ENCODE measurements around the gene LARP1. TPM values are rescaled to one million over a fixed set of nuclear protein-coding genes. Genes with fewer than 3 reads are reported as not detected.

Gene LARP1
- 63.9 and 123 TPM in 2 replicates for total RNA-seq (2014; rRNA removed)
- percentile 82 among the genes with signal in this experiment for Bru-seq, nascent RNA
- percentile 91 among the genes with signal in this experiment for BruChase-seq, experiment 1, labeled RNA remaining after a 6-hour chase
- BruChase-seq, experiment 2, labeled RNA remaining after a 2-hour chase, result percentile 87 among the genes with signal in this experiment
- long read RNA-seq, partial matches to known transcripts, result 70 of 234 reads
- long read RNA-seq, other reads (novel, unspliced or antisense), result 164 of 234 reads

DNA sequence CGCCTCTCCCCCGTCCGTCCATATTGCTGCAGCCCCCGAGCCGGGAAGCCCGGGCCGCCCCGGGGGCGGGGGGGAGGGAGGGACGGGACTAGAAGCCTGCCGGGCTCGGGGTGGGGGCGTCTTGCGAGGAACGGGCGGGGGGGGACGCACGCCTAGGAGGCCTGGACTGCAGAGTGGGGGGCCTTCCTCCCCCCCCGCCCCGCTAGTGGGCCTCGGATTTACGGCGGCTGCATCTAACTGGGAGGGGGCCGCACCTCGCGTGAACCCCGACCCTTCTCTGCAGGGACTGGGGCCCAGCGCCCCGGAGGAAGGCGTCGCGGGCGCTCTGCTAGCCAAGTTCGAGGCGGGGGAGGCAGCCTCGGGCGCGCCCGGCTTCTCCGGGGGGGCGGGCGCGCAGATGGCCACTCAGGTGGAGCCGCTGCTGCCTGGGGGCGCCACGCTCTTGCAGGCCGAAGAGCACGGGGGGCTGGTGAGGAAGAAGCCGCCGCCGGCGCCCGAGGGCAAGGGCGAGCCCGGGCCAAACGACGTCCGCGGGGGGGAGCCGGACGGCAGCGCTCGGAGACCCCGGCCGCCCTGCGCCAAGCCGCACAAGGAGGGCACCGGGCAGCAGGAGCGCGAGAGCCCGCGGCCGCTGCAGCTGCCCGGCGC is at the start of gene LARP1:
Gene LARP1 (plus strand): TSS at position 17 of the 648 bp plus-strand sequence. CDS start 381 bp downstream, at position 398.
- no TSS peak for BruUV-seq (replicated peaks)
- Histone ChIP-seq H3K9me2 (replicated peaks; ENCODE audit: low read length) (no peaks in the 10 kb centered on the region), H3K27me3 (ENCODE audit: low read length) (no peaks in the 10 kb centered on the region), H3K9ac (ENCODE audit: low read length) (peak within 1 kb of the TSS; percentile 99), H3K9me3 (ENCODE audit: low read length) (no peaks in the 10 kb centered on the region), H3K4me2 (ENCODE audit: low read length) (peak within 1 kb of the TSS; percentile 95), H4K20me1 (ENCODE audit: low read length) (peaks cover 29% of the 10 kb centered on the region), H3K79me2 (ENCODE audit: low read length) (peaks cover 66% of the 10 kb centered on the region), H3K4me3 (ENCODE audit: low read length) (peak within 1 kb of the TSS; percentile 96), H3K36me3 (ENCODE audit: low read depth, low read length) (no peaks in the 10 kb centered on the region), H2AFZ (ENCODE audit: low read length) (peak within 1 kb of the TSS; percentile 99), H3K4me1 (ENCODE audit: insufficient read depth, low read length) (peaks cover 31% of the 10 kb centered on the region), H3F3A (ENCODE audit: low read length, unreplicated experiment) (no peaks in the 10 kb centered on the region), H3K27ac (ENCODE audit: low read length) (peak within 1 kb of the TSS; percentile 84)
- ChIA-PET CTCF (no interaction called here), POLR2A (ENCODE audit: unreplicated experiment) (no interaction called here)
- TF ChIP-seq EZH2 (IDR thresholded peaks at IDR 0.05; ENCODE audit: low read length, unreplicated experiment) (no peak), EZH2phosphoT487 (IDR thresholded peaks at IDR 0.05; ENCODE audit: borderline replicate concordance, low read length) (no peak)
- TF ChIP-seq, protein P1, sequence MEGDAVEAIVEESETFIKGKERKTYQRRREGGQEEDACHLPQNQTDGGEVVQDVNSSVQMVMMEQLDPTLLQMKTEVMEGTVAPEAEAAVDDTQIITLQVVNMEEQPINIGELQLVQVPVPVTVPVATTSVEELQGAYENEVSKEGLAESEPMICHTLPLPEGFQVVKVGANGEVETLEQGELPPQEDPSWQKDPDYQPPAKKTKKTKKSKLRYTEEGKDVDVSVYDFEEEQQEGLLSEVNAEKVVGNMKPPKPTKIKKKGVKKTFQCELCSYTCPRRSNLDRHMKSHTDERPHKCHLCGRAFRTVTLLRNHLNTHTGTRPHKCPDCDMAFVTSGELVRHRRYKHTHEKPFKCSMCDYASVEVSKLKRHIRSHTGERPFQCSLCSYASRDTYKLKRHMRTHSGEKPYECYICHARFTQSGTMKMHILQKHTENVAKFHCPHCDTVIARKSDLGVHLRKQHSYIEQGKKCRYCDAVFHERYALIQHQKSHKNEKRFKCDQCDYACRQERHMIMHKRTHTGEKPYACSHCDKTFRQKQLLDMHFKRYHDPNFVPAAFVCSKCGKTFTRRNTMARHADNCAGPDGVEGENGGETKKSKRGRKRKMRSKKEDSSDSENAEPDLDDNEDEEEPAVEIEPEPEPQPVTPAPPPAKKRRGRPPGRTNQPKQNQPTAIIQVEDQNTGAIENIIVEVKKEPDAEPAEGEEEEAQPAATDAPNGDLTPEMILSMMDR (conservative IDR thresholded peaks at IDR 0.05; ENCODE audit: low read depth, low read length), result no peak
- intact Hi-C loops (cut with micrococcal nuclease), result loop anchor here (1.0 to 10.0 kb wide), 5 partner anchors 57 to 189 kb away; partner anchors contain the start of genes CNOT8 and MRPL22
- peak; percentile 7 for ATAC-seq
- no peak for DNase-seq

DNA sequence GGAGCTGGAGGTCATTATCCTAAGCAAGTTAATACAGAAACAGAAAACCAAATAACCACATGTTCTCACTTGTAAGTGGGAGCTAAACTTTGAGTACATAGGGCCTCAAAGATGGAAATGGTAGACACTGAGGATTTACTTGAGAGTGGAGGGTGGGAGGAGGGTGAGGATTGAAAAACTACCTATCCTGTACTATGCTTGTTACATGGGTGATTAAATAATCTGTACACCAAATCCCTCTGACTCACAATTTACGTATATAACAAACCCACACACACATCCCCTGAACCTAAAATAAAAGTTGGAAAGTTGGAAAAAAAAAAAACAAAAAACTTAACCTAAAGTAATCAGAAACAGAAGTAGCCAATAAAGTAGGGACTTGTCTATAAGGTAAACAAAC is 48.8 kb upstream of the LARP1 start:
- no peak for DNase-seq
- H3K4me3 ChIP-seq (ENCODE audit: low read length), result no peak overlapping the region
- no peaks in the 10 kb centered on the region for H4K20me1 ChIP-seq (ENCODE audit: low read length)
- no peak overlapping the region for H3K9ac ChIP-seq (ENCODE audit: low read length)
- H3K36me3 ChIP-seq (ENCODE audit: low read depth, low read length), result no peaks in the 10 kb centered on the region
- H3K27me3 ChIP-seq (ENCODE audit: low read length), result no peaks in the 10 kb centered on the region
- no peak overlapping the region for H3K4me2 ChIP-seq (ENCODE audit: low read length)
- no peaks in the 10 kb centered on the region for H3K9me3 ChIP-seq (ENCODE audit: low read length)
- H3K9me2 ChIP-seq (replicated peaks; ENCODE audit: low read length), result no peaks in the 10 kb centered on the region
- CTCF ChIA-PET, result no interaction called here
- intact Hi-C loops (cut with micrococcal nuclease), result no loop called here
- POLR2A ChIA-PET (ENCODE audit: unreplicated experiment), result no interaction called here
- no peaks in the 10 kb centered on the region for H3K4me1 ChIP-seq (ENCODE audit: insufficient read depth, low read length)
- no peaks in the 10 kb centered on the region for H3K79me2 ChIP-seq (ENCODE audit: low read length)
- no peaks in the 10 kb centered on the region for H3F3A ChIP-seq (ENCODE audit: low read length, unreplicated experiment)
- ATAC-seq, result no peak
- H2AFZ ChIP-seq (ENCODE audit: low read length), result no peak overlapping the region
- BruUV-seq (replicated peaks), result no TSS peak
- TF ChIP-seq, protein P1 (conservative IDR thresholded peaks at IDR 0.05; ENCODE audit: low read depth, low read length), result no peak
- TF ChIP-seq EZH2phosphoT487 (IDR thresholded peaks at IDR 0.05; ENCODE audit: borderline replicate concordance, low read length) (no peak), EZH2 (IDR thresholded peaks at IDR 0.05; ENCODE audit: low read length, unreplicated experiment) (no peak)
- no peak overlapping the region for H3K27ac ChIP-seq (ENCODE audit: low read length)

DNA sequence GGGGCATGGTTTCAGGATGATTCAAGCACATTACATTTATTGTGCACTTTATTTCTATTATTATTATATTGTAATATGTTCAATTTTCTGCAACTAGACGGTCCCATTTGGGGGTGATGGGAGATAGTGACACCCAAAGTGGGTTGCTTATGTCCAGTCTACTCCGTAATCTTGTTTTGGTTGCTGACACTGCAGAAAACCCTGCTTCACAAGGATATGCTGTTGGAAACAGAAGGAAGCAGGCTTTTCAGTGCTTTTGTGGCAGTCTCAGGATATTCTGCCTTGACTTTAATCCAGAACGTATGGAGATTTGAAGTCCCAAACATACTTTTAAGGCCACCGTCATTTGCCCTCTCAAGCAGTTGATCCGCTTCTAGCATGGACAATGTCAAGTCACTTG is 47.5 kb upstream of the LARP1 start:
- Histone ChIP-seq H4K20me1 (ENCODE audit: low read length) (no peaks in the 10 kb centered on the region), H3F3A (ENCODE audit: low read length, unreplicated experiment) (no peaks in the 10 kb centered on the region), H3K36me3 (ENCODE audit: low read depth, low read length) (no peaks in the 10 kb centered on the region), H3K27ac (ENCODE audit: low read length) (no peak overlapping the region), H3K9me2 (replicated peaks; ENCODE audit: low read length) (no peaks in the 10 kb centered on the region), H3K4me3 (ENCODE audit: low read length) (no peak overlapping the region), H3K9me3 (ENCODE audit: low read length) (no peaks in the 10 kb centered on the region), H3K4me1 (ENCODE audit: insufficient read depth, low read length) (peaks cover under 1% of the 10 kb centered on the region; the same call in 1 of the 2 replicates), H2AFZ (ENCODE audit: low read length) (no peak overlapping the region), H3K4me2 (ENCODE audit: low read length) (no peak overlapping the region), H3K79me2 (ENCODE audit: low read length) (no peaks in the 10 kb centered on the region), H3K9ac (ENCODE audit: low read length) (no peak overlapping the region), H3K27me3 (ENCODE audit: low read length) (no peaks in the 10 kb centered on the region)
- intact Hi-C loops (cut with micrococcal nuclease), result no loop called here
- ChIA-PET CTCF (no interaction called here), POLR2A (ENCODE audit: unreplicated experiment) (no interaction called here)
- TF ChIP-seq EZH2phosphoT487 (IDR thresholded peaks at IDR 0.05; ENCODE audit: borderline replicate concordance, low read length), result no peak
- TF ChIP-seq, protein P1 (conservative IDR thresholded peaks at IDR 0.05; ENCODE audit: low read depth, low read length), result no peak
- TF ChIP-seq EZH2 (IDR thresholded peaks at IDR 0.05; ENCODE audit: low read length, unreplicated experiment), result no peak
- ATAC-seq (no peak), DNase-seq (no peak)
- no TSS peak for BruUV-seq (replicated peaks)
